Stimulated activated CD4-positive, alpha-beta T cell treated with anti-CD3 and anti-CD28 coated beads, Interleukin-15, amount 100 ng/mL, for 24 hours (primary cell): ENCODE data around the gene MAP2K3.

Experiments
- DNase-seq: peaks from one replicate; pipeline ENCODE4 v3.0.0-alpha.2; 2020

The MAP2K3 gene

DNA sequence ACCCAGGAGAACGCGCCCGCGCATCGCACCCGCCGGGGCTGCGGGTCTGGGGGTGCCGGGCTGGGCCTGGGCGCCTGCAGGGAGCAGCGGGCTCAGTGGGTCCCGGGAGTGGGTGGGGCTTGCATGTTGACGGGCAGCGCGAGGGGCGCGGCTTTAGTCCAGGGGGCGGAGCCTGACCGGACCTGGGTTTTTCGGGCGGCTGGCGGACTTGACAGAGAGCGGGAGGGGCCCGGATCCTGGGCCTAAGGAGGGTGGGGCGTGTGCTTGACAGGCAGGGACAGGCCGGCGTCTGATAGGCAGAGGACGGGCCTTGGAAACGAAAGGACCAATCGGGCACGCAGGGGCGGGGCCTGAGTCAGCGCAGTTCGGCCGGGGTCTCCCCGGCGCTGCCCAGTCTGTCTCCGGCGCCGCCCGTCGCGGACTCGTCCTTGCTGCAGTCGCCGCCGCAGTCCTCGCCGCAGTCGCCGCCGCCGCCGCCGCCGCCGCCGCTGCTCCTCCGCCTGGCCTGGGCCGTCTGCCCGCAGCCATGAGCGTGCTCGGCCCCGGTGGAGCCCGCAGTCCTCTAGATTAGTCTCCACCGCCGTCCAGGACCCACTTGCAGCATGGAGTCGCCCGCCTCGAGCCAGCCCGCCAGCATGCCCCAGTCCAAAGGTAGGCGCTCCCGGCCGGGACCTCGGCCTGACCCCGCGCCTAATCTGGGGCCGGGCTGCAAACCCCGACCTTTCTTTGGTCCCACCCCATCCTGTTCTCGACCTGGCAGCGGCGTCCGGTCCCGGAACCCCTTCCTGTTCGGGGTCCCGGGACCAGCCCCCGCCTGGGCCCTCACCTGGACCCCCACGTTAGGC is at the start of gene MAP2K3:
Gene MAP2K3, plus strand, starts transcription at position 393 of the 845 bp plus-strand sequence. Its CDS starts 210 bp downstream, at position 603.
- DNase-seq, result peak; percentile 99

DNA sequence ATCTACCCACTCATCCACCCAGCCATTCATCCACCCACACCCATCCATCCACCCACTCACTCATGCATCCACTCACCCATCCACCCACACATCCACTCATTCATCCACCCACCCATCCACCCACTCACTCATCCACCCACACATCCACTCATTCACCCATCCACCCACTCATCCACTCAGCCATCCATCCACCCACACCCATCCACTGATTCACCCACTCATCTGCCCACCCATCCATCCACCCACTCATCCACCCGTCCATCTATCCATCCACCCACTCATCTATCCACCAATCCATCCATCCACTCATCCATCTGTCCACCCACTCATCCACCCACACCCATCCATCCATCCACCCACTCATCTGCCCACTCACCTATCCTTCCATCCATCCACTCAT is 48.6 kb upstream of the MAP2K3 start:
- DNase-seq, result no peak

DNA sequence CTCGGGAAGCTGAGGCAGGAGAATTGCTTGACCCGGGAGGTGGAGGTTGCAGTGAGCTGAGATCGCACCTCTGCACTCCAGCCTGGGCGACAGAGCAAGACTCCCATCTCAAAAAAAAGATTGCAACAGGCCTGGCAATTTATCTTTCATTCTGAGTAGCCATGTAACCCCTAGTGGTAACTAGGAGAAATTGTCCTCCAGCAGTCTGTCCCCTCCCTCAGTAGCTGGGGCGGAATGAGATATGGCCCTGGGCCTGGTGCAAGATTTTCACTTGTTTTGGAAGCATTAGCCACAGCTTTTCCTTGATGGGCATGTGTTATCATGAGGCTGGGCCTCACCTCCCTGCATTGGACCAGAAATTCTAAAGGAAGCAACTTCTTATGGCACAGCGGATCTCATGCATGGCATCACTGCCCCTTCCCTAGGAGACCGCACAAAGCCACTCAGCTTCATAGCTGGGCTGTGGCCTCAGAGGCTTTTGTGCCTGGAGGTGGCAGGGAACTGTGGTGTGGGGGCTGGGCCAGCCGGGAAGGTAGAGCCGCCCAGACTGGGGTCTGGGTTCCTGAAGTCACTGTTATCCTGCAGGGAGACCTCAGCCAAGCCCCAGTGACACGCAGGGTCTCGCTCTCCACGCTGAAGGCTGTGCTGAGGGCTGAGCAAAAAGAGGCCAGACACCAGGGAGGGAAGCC is 44.7 kb upstream of the MAP2K3 start:
- no peak for DNase-seq

DNA sequence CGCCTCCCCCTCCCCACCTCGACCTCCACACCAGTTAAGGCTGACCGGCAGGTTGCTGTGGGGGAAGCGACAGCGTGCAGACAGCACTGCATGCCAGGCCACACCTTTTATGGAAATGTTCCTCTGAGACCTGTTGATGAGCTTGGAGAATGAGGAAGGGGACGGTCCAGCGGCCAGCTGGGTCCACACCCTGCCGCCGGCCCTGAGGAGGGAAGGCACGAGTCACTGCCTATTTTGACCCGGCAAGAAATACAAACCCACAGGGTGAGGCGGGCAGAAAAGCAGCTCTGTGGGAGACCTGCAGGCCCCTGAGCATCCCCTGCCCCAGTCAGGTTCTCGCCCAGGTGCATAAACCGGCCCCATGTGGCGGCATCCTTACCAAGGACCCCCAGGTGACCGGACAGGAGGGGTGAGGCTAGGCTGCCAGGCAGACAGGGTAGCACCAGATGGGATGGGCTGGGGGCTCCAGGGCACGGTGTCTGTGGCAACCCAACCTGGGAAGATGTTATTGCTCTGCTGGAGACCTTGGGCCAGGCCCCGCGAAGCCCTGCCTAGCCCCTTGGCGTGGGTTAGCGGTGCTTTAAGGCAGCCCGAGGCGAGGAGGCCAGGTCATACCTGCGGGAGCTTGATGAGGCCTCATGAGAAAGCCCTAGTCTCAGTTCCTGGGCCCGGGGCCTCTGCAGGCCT is 44.0 kb upstream of the MAP2K3 start:
- DNase-seq, result no peak

DNA sequence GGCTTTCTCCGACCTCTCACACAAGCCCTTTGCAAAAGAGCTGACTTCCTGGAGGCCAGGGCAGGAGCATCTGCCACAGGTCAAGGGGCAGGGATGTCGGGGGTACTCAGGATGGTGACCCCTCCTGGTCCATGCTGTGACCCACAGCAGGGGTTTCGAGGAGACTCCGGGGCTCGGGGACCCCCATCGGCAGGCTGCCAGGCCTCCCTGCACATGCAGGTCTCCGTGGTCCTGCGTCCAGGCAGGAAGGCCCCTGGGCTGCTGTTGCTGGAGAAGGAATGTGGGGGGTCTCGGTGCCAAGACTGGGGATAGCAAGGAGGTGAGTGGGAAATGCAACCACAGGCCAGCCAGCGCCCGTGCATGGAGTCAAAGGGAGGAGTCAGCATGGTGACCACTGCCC is 42.9 kb upstream of the MAP2K3 start:
- DNase-seq, result no peak

DNA sequence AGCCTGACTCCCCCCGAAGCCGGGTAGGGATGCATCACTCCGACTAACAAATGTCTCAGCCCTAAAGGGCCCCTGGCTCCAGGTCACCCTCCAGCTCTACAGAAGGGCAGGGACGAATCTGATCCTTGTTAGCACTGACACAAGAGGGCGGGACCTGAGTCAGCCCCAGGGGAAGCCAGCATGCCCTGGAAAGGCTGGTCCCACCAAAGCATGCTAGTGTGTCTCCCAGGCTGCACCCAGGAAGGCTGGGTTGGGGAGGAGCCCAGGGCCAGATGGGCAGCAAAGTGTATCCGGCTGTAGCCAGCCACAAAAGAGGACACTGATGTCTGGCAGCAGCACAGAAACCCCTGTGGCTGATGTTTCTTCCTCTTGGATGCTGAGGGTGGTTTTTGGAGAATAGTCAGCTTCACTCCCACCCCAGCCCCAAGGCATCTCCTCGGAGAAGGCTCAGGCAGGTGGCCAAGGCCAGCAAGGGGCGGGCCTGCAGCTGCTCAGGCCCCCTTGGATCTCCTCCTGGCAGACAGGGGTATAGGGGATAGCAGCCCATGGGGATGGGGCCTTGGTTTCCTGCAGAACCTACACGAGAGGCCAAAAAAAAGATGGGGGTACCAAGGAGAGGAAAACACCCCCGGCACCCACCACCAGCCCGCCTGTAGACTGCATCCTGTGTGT is 42.3 kb upstream of the MAP2K3 start:
- no peak for DNase-seq

DNA sequence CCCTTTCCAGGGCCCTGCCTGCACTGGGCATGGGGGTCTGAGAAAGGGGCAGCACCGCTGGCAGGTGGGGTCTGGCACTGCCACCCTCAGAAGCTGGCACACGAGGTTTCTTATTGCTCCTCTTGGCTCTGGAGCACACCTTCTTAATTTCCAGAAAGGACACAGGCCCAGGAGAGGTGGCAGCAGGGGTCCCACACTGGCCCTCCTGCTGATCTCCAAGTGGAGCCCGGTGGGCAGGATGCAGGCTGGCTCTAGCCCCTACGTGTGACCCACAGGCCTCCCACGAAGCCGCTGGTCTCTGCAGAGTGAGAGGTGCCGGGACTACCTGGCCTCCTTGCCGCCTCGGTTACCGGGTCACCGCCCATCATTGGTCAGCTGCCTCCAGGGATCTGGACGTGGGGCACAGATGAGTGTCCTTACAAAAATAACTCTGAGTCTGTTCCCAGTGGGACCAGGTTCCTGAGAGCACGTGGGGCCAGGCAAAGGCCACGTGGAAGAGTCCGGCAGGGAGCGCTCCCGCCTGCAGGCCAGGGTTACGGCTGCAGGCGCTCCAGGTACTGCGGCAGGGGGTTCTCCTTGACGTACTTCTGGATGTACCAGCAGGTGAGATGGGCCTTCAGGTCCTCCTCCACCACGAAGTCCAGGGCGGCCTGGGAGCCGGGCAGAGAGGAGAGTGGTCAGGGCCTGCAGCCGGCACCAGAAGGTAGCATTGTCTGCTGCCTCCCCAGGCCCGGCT is 41.6 kb upstream of the MAP2K3 start:
- no peak for DNase-seq

DNA sequence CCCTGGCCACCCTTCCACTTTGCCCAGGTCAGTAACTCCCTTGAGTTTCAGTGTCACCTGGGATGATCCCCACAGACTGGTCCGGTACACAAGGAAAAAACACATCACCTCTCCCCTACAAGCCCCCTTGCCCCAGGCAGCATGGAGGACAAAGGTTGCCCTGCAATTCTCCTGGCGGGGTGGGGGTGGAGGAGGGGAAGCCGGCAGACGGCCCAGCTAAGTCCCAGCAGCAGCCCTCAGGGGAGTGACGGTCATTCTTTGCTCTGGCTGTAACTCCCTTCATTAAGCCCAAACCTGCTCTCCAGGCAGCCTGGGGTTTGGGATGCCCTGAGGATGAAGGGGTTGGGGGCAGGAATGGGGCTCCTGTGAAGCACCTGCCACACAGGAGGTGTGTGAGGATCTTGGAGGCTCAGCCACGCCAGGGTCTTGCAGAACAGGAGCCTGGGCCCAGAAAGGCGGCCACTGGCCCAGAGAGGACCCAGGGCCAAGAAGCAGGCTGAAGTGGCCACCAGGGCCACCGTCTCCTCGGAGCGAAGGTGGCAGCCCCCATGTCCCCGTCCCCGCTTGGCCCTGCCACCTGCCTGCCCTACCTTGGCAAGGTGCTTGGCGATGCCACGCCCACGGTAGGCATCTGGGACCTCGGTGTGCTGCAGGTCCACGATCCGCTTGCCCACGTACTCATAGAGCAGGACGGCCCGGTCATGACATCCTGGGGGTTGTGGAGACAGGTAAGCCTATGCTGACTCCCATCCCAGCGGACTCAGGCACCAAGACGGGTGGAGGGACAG is 40.8 kb upstream of the MAP2K3 start:
- no peak for DNase-seq

DNA sequence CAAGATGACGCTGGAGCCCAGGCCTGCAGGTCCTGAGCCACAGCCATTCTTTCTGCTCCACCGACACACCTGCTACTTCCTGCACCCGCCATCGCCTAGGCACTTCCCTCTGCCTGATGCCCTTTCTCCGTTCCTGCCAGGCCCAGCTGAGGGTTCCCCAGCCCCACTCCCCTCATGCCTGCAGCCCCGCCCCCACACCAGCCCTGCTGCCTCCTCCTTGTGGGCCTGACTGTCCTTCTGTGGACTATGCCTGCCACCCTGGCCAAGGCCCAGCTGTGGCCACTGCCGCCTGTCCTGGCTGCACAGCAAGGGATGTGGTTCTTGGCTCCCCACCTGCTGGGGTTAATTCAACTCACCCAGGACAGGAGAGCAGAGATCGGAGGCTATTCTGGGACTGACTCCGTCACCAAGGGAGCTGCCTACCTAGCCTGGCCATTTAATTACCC is 38.8 kb upstream of the MAP2K3 start:
- DNase-seq, result no peak

DNA sequence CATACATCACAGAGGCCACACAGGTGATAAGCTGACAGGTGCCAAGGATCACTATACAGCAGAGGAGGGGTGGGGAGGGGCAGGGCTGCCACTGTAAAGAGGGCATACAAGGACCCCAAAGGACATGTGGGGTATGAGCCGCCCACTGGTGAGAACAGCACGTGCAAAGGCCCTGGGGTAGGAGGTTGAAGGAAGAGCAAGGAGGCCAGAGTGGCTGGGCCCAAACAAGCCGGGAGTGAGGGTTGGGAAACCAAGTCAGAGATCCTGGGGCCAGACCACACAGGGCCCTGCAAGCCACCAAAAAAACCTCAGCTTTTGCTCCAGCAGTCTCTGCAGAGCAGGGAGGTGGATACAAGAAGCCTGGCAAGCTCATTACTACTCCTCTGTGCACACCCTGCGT is 37.8 kb upstream of the MAP2K3 start:
- no peak for DNase-seq

DNA sequence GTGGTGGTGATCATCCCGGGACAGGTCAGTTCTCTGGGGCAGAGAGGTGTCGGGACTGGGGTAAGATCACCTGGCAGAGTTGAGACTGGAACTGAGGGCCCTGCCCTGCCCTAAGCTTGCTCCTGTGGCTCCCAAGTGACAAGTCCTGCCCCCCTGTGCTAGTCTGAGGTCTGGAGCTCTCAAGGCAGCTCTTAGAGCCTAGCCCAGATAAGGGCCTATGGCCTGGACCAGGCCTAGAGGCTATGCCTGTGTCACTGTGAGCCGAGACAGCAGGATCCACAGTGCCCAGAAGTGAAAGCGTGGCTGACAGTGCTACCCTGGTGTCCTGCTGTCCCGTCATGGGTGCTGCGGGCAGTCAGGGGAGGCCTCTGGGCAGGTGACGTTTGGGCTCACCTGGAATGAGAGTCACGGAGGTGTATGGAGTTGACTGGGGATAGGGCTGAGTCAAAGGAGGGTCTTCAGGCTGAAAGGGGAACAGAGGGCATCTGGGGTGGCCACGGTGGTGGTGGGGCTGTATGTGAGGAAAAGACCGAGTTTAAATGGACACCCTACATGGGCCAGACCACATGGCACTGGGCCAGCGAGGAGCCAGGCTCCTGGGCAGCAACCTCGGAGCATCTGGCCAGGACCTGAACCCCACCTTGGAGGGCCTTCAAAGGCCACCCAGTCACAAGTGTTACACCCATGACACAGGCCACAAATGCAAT is 36.8 kb upstream of the MAP2K3 start:
- DNase-seq, result no peak

DNA sequence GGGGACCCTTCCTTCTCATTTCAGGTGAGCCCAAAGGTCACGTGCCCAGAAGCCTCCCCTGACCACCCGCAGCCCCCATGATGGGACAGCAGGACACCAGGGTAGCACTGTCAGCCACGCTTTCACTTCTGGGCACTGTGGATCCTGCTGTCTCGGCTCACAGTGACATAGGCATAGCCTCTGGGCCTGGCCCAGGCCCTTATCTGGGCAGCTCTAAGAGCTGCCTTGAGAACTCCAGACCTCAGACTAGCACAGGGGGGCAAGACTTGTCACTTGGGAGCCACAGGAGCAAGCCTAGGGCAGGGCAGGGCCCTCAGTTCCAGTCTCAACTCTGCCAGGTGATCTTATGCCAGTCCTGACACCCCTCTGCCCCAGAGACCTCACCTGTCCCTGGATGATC is 36.0 kb upstream of the MAP2K3 start:
- no peak for DNase-seq

DNA sequence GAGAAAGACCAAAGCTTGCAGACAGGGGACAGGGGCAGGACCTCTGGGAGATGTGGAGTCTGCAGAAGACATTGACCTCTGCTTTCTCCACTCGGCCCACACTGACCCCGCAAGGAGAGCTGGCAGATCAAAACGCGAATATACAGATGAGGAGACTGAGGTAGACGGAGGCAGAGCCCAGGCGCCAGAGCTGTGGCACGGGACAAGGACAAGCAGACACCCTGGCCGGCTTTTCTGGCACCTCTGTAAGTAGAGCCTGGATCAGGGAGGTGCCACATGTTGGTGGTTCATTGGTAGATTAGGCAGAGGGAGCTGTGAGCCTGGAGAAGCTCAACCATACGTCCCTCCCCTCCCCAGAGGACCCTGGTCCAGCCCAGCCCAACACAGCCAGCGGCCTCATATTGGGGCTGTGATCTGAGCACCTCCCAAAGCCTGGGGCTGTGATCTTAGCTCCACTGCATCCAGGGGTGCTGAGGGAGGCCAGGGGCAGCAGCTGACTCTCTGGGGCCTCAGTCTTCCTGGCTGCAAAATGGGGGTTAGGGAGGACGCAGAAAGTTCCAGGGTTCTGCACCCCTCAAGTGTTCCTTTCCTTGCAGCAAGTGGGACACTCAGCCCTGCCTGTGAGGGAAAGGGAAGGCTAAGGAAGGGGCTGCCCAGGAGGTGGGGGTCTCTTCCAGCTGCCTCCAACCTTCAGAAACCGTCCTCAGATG is 35.3 kb upstream of the MAP2K3 start:
- DNase-seq, result no peak

DNA sequence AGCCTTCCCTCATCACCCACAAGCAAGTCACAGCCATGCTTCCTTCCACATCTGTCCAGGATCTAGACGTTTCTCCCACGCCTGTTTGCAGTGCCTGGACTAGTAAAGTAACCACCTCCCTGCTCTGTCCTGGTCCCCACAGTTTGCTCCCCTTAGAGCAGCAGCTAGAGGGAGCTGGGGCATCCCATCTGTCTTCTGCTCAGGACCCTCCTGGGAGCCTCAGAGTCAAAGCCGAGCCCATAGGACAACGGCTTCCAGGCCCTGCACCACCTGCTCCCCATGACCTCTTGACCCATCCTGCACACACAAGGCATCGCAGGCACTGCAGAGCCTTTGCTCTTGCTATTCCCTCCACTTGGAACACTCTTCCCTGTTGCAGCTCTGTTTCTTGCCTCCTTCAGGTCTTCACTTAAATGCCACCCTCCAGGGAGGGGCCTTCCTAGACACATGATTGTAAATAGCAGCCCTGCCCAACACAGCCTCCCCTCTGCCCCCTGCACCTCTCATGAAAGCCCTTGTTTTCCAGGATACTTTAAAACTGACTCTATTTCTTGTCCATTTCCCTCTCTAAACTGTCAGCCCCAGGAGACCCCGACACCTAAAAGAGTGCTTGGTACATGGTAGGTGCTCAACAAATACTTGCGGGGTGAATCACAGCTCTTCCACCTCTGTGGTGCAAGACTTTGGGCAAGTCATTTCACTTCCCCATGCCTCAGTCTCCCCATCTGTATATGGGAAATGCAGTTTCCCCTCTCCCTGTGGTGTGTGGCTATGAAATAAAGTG is 34.4 kb upstream of the MAP2K3 start:
- DNase-seq, result no peak

DNA sequence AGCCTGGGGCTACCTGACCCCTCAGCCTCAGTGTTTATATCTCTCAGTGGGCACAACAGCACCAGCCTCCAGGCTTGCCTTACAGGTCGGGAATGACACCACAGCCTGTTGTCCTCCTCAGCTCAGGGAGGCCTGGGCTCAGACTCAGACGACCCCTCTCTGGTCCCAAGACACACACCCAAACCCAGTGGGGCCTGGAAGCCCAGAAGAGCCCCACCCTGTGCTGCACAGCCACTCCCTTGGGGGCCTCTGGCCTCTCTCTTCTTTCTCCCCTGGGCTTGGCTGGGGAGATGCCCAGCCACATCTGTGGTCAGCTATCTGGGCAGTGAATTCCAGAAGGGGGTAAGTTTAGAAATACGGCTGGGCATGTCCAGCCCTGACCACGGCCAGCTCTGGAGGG is 33.7 kb upstream of the MAP2K3 start:
- DNase-seq, result no peak

DNA sequence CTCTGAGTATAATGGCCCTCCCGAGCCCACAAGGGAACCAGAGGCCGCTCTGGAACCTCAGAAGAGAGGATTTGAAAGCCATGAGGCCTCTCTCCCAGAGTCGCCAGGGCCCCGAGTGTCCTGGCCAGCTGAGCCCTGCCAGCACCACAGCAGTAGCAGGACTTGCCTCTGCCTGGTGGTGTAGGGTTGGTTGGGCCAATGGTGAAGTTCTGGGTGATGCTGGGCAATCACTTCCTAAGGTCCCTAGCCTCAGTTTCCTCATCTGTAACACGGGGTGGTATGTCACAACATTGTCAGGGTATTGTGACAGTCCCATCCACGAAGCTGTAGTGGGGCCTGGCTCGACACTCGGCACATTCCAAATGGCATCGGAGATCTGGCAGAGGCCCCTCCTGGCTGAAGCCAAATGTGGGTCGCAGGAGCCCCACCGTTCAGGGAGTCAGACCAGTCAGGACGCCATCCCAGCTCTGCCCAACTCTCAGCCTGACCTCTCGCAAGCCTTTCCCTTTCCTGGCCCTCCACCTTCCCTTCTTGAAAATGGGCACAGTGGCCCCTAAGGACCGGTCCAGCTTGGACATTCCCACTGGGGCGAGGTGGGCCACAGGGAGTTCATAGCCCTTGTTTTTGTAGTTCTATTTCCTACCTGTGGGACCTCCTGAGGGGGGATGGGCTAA is 33.0 kb upstream of the MAP2K3 start:
- no peak for DNase-seq

DNA sequence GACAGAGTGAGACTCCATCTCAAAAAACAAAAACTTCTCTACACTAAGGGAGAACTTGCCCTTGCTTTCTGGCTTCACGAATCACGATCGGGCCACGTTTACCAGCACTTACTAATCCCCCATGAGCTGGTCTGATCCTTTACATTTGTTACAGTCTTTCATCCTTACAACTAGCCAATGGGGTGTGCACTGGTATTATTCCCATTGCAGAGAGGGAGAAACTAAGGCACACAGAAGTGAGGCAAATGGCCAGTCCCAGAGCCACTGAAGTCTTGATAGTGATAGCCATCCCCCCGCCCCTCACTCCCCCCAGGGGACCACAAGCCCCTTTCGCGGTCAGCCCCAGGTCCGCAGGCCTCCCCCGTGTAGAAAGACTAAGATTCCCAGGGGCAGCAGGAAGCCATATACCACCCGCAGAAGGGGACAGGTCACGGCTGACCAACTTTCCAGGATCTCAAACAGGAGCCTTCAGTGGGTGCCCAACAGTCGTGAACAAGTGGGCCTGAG is 32.2 kb upstream of the MAP2K3 start:
- no peak for DNase-seq

DNA sequence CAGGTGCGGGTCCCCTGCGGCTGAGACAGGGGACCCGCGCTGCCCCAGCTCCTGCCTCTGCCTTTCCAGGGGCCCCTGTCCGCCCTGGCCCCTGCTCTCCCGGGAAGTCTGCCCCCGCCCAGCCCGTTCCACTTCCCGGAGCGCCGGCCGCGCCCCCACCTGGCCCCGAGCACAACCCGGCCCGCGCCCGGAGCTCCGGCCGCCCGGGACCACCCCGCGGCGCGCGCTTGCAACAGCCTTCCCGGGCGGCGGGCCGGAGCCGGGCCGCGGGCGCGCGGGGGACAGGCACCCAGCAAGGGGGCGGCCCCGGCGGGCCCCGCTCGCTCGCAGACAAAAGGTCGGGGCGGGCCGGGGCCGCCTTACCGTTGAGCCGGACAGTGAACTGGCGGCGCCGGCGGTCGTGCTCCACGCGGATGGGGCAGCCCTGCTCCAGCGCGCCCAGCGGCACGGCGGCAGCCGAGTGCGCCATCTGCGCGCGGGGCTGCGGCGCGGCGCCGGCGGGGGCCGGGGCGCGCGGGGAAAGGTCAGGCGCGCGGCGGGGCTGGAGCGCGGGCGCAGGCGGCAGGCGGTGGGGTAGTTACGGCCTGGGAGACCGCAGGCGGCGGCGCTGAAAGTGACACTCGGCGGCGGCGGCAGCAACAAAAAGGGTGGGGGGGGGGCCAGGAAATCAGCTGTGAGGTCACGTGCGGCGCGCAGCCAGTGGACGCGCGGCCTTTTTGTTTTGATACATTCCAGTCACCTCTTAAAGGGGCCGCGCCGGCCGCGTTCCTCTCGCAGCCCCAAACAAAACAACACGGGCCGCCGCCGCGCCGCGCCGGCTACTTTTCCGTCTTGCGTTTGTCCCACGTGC is 31.5 kb upstream of the MAP2K3 start, which contains the start of gene NATD1:
Gene NATD1, minus strand, starts transcription at position 615 of the 850 bp plus-strand sequence. Its CDS starts 146 bp downstream, at position 469.
- DNase-seq, result peak; percentile 82
